HL-60/S4 treated with retinoic acid at 250 ng/mL for 4 days and 3 days (cell line): Measurements from ENCODE around the gene PRKRIP1.
"Not testable (repeated sequence)": the region's sequence is repeated elsewhere in the genome, so short reads cannot be mapped to it uniquely, and the experiment has no call there.

Source experiments
- in situ Hi-C: fragments of 300-500 bp; cut with MboI; formaldehyde crosslinking; loops from 2 replicates; pipeline ENCODE4 v1.7.0; 2022; ENCODE audit warnings: low sequenced_read_pairs

The PRKRIP1 gene

DNA sequence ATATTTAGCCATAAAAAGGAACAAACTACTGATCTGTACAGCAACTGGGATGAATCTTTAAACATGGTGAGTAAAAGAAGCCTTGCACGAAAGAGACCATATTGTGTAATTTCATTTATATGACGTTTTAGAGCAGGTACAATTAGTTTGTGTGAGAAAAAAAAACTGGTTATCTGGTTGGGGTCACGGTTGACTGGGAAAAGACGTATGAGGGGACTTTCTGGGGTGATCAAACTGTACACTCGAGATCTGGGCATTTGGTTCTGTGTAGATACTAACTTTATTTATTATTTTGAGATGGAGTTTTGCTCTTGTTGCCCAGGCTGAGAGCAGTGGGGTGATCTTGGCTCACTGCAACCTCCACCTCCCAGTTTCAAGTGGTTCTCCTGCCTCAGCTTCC is 4.2 kb downstream of the PRKRIP1 start:
- in situ Hi-C loops, result no loop called here

DNA sequence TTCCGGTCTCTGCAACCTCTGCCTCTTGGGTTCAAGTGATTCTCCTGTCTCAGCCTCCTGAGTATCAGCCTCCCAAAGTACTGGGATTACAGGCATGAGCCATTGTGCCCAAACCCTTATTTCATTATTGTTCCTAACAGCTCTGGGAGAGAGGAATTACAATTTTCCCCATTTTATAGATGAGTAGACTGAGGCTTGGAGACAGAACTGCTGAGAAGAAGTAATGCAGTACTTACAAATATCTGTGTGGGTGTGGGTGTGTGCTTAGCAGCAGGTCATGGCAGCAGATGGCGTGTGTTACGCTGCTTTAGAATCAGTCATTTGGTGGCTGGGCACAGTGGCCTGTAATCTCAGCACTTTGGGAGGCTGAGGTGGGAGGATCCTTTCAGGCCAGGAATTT is 7.4 kb downstream of the PRKRIP1 start:
- in situ Hi-C loops, result no loop called here

DNA sequence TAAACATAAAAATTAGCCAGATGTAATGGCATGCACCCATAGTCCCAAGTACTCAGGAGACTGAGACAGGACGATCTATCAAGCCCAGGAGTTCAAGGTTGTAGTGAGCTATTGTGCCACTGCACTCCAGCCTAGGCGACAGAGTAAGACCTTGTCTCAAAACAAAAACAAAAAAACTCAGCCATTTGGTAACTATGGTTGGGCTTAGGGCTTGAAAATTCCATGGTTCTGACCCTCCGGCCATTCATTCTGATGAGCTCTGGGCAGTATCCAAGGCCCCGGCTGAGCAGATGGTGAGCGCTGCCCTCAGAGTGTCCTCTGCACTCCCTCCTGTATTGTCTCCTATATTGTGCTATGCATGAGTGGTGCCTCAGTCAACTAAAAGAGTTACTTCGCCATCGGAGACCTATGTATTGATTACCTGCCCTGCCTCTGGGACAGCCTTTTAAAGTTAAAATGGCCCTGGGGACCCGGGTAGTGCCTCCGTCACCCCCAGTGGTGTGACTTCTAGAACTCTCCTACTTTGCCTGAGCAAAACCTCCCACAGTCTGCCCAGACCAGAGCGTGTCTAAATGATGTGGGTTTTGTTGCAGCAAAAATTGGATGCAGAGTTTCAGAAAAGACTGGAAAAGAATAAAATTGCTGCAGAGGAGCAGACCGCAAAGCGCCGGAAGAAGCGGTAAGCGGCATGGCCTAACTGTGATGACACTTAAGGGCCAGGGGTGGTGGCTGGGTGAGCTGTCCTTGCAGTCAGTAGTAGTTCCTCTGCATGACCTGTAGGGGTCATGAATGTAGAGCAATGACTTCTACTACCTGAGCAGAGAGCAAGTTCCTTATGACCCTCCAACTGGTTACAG is 8.1 kb downstream of the PRKRIP1 start:
- in situ Hi-C loops, result no loop called here

DNA sequence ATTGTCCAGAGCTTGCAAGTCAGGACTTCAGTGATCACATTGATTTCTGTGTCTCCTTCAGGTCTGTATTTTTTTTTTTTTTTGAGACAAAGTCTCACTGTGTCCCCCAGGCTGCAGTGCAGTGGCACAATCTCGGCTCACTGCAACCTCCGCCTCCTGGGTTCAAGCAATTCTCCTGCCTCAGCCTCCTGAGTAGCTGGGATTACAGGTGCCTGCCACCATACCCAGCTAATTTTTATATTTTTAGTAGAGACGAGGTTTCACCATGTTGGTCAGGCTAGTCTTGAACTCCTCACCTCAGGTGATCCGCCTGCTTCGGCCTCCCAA is 8.7 kb downstream of the PRKRIP1 start:
- in situ Hi-C loops, result not testable (repeated sequence)

DNA sequence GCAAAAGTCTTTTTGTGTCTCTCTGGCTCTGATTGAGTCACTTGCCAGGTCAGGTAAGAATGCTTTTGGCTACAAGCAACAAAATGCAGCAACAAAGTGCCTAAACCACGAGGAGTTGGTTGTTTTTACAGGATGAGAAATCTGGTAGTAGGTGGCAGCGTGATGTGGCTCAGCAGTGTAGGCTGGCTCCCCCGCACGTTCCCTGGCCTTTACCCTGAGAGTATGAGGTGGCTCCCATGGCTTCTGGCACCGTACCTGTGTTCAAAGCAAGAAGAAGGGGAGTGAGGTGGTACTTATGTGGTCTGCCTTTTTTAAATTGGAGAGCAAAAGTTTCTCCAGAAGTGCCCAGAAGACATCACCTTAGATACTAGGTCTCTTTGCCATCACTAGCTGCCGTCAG is 11.7 kb downstream of the PRKRIP1 start:
- in situ Hi-C loops, result no loop called here

DNA sequence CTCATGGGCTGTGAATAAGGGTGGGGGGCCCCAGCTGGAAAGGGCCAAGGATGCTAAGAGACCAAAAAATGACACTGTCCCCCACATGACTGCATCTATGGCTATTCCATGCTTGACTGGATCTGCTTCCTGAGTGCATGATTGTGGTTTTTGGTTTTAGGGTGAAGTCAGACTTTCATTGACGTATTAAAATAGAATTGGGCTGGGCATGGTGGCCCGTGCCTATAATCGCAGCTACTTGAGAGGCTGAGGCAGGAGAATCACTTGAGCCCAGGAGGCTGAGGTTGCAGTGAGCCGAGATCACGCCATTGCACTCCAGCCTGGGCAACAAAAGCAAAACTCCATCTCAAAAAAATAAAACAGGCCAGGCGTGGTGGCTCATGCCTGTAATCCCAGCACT is 12.4 kb downstream of the PRKRIP1 start:
- in situ Hi-C loops, result not testable (repeated sequence)

DNA sequence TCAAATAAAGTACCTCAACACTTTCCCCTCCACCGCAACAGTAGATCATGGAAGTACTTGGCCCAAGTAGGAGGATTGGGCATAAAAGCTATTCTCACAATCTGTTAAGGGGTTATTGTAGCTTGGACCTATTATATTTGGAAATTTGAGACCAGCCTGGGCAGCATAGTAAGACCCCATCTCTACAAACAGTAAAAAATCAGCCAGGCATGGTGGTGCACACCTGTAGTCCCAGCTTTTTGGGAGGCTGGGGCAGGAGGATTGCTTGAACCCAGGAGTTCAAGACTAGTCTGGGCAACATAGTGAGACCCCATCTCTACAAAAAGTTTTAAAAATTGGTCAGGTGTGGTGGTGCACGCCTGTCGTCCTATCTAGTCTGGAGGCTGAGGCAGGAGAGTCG is 13.2 kb downstream of the PRKRIP1 start:
- in situ Hi-C loops, result no loop called here

DNA sequence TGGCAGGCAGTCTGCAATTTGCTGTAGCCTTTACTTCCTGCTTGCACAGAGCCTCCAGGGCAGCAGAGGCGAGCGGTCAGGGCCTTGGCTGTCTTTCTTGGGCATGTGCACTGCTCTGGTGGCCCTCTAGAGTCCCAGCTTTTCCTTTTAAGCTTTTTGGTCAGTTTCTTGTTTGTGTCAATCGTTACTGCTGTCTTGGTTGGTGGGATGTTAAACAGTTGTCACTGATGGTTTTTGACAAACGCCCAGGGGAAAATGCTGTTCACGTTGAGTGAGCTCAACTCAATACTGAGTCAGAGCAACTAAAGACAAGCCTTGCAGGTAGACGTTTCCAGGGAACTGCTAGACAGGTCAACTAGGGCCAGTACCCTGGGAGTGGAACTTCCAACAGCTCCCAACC is 14.0 kb downstream of the PRKRIP1 start:
- in situ Hi-C loops, result no loop called here

DNA sequence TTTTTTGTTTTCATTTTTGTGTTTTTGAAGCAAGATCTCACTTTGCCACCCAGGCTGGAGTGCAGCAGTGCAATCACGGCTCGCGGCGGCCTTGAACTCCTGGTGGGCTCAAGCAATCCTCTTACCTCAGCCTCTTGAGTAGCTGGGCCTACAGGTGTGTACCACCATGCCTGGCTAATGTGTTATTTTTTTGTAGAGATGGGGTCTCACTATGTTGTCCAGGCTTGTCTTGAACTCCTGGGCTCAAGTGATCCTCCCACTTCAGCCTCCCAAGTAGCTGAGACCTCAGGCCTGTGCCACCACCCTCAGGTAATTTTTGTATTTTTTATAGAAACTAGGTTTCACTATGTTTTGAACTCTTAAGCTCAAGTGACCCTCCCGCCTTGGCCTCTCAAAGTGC is 14.8 kb downstream of the PRKRIP1 start:
- in situ Hi-C loops, result no loop called here

DNA sequence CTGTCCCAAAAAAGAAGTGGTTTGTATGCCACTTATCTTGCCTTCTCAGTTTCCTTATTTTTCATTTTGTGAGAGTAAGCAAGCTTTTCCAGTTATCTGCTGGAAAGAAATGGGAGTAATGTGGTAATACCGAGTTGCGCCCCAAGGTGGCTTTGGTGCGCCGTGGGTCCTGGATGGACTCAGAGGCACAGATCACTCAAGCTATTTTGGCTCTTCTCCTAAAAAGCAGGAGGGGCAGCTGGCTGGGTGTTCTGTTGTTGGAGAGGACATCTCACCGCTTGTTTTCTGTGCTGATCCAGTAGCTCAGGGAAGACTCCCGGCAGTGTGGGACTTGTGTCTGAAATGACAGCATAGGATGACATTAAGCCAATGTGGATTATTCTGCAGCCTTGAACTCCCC is 16.4 kb downstream of the PRKRIP1 start:
- in situ Hi-C loops, result no loop called here

DNA sequence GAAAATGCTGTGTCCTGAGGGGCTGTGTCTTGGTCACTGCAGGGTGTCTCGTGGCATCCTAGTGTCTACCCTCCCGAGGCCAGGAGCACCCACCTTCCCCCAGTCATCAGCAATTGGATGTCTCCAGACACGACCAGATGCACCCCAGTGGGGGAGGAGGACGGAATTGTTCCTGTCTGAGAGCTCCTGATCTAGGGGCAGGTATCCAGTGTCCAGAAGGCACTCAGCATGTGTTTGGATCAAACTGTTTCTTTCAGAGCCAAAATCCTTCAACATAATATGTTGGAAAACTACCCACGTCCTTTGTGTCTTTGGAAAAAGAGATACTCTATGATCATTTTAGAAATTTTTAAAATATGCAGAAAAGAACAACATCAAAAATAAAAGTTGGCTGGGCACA is 16.9 kb downstream of the PRKRIP1 start:
- in situ Hi-C loops, result no loop called here

DNA sequence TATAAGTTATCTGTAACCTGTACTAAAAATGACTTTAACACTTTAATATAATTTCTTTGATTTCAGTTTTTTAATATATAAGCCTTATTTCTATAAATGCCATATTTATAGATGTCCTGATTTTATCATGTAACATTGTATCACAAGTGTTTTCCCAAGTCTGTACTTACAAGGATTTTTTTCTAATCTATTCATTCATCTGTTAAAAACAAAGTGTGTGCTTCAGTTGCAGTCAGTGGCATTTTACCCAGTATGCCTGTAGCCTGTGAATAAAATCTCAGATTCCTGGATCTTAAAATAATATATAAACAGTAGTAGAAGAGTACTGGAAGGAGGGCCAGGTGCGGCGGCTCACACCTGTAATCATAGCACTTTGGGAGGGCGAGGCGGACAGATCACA is 17.4 kb downstream of the PRKRIP1 start:
- in situ Hi-C loops, result no loop called here

DNA sequence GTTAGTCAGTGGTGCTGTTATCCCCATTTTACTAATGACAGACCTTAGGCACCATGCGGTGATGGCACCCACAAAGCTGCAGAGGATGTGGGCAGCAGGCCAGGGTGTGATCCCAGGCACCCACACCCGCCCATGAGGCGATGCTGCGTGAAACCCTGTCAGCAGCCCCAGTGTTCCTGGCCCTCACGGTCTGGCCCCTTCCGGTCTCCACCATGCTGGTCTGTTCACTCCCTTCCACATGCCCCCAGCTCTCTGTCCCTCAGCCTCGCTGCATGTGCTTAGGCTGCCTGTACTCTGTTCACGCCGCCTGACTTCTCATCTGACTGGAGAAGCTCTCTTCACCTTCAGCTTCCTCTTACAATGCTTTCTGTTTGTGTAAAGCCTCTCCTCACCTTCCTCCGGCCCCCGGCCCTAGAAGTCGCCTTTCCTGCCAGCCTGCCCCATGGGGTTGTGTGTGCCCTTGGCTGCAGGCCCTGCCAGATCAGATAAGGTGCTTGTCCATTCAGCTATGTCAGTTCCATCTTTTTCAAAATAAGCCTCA is 19.6 kb downstream of the PRKRIP1 start:
- in situ Hi-C loops, result no loop called here

DNA sequence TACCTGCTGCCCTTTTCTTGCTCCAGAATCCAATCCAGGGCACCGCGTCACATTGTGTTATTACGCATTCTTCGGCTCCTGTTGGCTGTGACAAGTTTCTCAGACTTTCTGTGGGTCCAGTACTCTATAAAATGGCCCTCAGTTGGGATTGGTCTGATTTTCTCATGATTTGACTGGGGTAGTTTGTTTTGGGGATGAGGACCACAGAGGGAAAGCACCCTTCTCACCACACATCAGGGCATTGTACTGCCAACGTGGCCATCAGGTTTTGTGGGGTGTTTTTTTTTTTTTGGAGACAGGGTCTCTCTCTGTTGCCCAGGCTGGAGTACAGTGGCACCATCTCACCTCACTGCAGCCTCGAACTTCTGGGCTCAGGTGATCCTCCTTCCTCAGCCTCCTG is 20.2 kb downstream of the PRKRIP1 start:
- in situ Hi-C loops, result no loop called here

DNA sequence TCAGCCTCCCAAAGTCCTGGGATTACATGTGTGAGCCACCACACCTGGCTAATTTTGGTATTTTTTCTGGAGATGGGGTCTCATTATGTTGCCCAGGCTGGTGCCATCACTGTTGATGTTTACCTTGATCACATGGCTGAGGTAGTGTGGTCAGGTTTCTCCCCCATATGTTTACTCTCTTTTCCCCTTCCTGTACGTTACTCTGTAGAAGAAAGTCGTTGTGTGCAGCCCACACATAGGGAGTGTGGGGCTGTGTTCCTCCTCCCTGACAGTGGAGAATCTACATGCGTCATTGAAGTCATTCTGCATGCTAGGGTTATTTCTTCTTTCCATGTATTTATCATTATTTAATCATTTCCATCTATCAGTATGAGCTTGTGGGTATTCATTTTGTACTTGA is 20.9 kb downstream of the PRKRIP1 start:
- in situ Hi-C loops, result no loop called here

DNA sequence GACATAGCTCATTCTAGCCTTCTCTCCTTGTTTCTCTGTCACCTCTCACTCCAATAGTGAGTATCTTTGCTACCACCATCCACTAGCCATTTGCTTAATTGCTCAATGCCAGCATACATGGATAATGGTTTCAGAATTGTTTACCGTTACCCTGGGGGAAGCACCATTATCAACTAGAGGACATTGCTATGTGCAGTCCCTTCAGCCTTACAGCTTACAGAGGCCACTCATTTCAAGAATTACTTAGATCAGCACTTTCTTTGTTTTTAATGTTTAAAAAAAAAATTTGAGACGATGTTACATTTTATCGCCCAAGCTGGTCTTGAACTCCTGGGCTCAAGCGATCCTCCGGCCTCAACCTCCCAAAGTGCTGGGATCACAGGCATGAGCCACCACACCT is 22.4 kb downstream of the PRKRIP1 start:
- in situ Hi-C loops, result no loop called here

DNA sequence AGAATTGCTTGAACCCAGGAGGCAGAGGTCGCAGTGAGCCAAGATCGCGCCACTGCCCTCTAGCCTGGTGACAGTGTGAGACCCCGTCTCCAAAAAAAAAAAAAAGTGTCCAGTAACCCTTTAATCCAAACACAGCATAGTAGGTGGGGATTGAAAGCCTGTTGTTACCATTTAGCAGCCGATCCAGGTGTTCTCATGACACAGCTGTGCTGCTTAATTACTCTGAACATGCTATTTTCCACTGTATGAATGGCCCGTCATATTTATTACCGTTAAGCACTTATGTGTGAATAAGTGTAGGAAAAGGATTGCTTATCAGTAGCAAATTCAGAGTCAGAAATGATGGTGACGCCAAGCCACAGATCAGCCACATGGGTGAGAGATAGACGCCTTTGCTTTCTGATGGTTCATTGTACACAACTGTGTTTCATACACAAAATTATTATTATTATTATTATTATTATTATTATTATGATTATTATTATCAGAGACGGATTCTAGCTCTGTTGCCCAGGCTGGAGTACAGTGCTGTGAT is 25.6 kb downstream of the PRKRIP1 start:
- in situ Hi-C loops, result no loop called here

DNA sequence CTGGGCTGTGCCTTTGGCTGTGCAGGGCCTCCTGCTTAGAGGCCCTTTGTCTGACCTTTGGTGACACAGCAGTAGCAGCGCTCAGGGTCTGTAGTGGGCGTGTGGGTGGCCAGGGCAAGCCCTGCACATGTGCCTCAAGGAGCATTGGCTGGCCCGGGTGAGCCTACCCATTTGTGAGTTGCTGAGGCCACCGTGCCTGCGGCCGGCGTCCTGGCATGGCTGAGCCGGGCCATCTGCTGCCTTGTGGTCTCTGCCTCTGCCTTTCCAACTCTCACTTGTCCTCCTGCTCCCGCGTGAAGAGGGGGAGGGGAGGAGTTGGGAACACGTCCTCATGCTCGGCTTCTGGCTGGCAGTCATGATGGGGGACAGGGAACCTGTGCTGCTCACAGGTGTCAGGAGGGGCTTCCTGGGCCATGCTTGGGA is 28.0 kb downstream of the PRKRIP1 start:
- in situ Hi-C loops, result no loop called here

DNA sequence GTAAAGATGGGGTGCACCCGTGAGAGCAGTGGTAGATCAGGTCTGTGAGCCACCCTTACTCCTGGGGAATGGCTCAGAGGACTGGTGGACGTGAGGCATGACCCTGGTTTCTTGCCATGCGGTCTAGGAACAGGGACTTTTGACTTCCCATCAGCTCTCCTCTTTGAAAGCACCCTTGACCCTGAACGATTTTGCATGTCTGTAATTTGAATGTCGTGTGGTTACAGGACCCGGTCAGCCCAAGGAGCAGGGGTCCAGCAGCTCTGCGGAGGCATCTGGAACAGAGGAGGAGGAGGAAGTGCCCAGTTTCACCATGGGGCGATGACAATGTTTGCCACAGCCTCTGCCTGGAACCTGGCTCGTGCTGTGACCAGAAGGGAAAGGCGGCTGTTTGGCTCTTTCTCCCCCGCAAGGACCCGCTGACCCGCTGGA is 28.6 kb downstream of the PRKRIP1 start:
- in situ Hi-C loops, result no loop called here

DNA sequence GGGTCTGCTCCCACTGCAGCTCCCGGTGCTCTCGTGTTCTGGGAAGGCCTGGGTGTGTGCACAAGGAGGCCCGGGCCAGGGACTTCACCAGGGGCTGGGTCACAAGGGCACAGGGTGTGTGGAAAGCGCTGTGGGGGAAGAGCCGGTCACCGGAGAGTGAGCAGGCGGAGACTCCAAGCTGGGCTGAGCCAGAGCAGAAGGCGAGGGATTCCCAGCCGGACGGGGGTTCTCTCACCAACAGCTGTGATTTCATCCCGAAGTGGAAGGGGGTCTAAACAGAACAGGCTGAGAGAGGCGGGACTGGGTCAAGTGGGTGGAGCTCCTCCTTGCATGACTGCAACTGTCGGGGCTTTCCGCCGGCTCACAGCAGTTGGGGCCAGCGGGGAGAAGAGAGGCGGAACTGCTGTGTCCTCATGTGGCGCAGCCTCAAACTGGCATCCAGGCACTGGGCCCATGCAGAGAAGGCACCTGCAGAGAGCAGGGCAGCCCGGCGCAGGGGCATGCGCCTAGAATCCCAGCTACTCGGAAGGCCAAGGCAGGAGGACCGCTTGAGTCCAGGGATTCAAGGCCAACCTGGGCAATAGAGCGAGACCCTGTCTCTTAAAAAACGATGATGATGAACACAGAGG is 29.6 kb downstream of the PRKRIP1 start:
- in situ Hi-C loops, result no loop called here

DNA sequence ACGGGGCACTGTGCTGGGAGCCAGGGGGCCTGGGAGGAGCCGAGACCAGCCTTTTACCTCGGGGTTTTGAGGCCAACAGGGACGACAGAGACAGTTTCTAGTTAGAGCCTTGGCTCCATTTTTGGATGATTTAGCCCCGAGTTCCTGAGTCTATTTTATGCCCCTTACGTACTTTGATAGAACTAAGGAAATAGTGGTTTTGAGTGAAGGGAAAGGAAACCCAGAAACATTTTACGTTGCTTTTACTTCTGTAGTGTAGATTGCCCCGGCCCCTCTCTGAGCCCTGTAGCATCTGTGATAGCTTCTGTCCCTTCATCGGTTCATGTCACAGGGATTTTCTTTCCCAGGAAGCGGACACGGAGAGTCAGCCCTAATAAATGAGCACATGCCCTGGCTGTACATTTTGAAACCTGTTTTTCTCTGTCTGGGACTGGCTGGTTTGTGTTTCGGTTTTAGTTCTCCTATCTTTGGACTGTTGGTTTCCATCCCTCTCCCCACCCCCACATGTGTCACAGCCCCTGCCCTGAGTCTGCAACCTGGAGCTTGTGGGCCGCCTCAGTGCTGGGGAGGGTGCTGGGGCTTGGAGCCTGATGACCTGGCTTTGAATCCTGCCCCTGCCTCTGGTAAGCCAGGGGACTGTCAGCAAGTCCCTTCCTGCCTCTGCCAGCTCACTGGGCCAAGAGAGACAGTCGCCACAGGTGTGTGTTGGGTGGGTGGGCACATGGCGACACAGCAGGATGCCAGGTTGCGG is 30.3 kb downstream of the PRKRIP1 start:
- in situ Hi-C loops, result no loop called here
